Anterior cingulate cortex (tissue), 58 donors: ENCODE data around the gene KLC1.
"Not testable (repeated sequence)": the region's sequence is repeated elsewhere in the genome, so short reads cannot be mapped to it uniquely, and the experiment has no call there.

Source experiments
- DNase-seq, 58 donors: peaks; one replicate each; lab custom pipeline; 2025; lab: John Stamatoyannopoulos, UW

Gene KLC1

DNA sequence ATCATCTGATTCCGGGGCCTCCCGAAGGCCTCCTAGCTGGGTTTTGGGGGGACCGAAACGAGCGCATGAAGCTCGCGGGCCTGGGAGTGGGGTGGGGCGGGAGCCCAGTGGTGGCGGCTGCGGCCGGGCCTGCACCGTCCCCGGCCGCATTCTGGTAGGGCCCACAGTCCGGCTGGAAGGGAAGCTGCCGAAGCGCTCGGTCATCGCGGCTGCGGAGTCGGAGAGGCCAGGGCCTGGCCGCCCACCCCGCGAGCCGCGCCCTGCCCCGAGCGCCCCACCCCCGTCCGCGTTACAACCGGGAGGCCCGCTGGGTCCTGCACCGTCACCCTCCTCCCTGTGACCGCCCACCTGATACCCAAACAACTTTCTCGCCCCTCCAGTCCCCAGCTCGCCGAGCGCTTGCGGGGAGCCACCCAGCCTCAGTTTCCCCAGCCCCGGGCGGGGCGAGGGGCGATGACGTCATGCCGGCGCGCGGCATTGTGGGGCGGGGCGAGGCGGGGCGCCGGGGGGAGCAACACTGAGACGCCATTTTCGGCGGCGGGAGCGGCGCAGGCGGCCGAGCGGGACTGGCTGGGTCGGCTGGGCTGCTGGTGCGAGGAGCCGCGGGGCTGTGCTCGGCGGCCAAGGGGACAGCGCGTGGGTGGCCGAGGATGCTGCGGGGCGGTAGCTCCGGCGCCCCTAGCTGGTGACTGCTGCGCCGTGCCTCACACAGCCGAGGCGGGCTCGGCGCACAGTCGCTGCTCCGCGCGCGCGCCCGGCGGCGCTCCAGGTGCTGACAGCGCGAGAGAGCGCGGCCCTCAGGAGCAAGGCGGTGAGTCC lies at the start of gene KLC1:
Gene KLC1, plus strand, starts transcription at position 528 of the 819 bp plus-strand sequence. CDS start 25,354 bp downstream, outside the sequence.
- DNase-seq, result peak in 57 of 58 donors; percentile 27 to 90 (median 77)

GRCh38 chr14:103581206-103581605 lies 47.8 kb upstream of the KLC1 start:
- DNase-seq, result no peak

DNA sequence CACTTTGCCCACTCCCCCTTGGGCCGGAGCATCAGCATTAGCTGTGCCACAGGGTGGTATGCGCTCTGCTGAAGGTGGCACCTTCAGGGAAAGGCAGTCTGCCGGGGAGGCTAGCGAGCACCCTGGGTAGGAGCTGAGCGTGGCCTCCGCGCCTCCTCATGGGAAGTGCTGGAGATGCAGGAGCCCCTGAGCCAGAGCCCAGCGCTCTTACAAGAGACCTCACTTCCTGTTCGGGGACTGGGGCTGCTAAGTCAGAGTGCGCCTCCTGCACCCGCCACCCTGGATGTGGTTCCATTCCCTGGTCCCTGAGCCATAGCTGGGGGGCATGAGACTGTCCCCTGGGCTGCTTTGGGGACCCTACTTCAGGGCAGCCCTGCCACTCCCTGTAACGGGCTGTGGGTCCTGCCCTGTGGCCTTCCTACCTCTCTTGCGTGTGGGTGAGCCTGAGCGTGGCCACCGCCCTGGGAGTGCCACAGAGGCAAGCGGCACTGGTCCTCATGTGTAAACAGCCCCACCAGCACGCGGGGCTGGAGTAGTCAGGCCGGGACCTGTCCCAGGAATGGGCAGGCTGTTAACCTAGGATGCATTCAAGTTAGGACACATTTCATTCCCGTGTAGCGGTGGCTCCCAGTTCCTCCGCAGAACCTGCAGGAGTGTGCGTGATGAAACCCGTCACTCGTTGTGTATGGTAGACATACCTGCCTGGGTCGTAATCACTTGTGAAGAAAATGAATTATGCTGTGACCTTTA lies 46.9 kb upstream of the KLC1 start:
- no peak for DNase-seq

GRCh38 chr14:103584326-103584915 lies 44.6 kb upstream of the KLC1 start:
- DNase-seq, result no peak

- peak in 1 of 58 donors; percentile 21 for DNase-seq
These were observed 35.4 kb upstream of the KLC1 start for GRCh38 chr14:103593577-103593976.

GRCh38 chr14:103594265-103594664 lies 34.7 kb upstream of the KLC1 start:
- peak in 56 of 58 donors; percentile 14 to 87 (median 64) for DNase-seq

DNA sequence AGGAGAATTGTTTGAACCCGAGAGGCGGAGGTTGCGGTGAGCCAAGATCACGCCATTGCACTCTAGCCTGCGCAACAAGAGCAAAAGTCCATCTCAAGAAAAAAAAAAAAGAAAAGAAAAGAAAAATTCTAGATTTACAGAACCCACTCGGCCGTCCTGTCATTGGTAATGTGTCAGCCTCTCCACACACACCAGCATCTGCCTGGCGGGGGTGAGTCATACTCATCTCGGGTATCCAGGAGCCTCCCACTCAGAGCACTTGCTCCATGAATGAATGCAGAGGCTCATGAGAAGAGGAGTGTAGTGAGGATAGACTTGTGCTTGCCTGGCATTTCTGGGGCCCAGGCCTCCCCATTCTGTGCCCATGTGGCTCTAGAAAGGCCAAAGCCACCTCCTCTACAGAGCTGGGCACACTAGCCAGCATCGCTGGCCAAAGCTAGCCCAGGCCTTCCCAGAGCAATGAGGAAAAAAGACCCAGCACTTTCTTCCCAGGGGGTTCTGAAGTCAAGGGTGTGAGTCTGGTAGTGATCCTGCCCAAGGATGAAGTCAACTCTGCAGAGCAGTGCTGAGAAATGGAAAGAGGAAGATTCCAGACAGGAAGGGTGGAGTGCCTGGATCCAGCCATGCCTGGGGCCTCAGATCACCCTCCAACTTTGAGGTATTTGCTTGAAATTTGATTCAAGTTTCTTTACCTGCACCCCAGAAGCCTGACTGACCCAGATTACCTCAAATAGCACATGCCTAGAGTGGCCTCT lies 31.2 kb upstream of the KLC1 start:
- DNase-seq, result peak in 43 of 58 donors; percentile 4 to 76 (median 36)

- DNase-seq, result no peak
These were observed 28.5 kb upstream of the KLC1 start for GRCh38 chr14:103600503-103600902.

DNA sequence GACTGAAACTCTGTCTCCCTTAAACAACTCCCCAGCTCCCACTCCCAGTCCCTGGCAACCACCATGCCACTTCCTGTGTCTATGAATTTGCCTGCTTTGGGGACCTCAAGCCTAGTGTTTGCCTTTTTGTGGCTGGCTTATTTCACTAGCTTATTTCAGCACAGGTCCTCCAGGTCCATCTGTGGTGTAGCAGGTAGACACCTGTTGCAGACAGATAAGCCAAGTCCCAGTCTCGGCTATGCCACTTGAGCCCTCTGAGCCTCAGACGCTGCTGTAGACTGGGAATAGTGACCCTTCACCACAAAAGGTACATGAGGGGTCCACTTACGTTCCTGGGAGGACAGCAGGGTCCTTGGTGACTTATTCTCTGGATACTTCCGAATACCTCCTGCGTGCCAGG lies 24.4 kb upstream of the KLC1 start:
- DNase-seq, result no peak

- DNase-seq, result peak in 54 of 58 donors; percentile 21 to 88 (median 69)
These were observed 21.9 kb upstream of the KLC1 start for GRCh38 chr14:103606963-103607668.

GRCh38 chr14:103607822-103608221 lies 21.2 kb upstream of the KLC1 start:
- DNase-seq, result no peak

GRCh38 chr14:103609081-103609480 lies 19.9 kb upstream of the KLC1 start:
- DNase-seq, result not testable (repeated sequence)

DNA sequence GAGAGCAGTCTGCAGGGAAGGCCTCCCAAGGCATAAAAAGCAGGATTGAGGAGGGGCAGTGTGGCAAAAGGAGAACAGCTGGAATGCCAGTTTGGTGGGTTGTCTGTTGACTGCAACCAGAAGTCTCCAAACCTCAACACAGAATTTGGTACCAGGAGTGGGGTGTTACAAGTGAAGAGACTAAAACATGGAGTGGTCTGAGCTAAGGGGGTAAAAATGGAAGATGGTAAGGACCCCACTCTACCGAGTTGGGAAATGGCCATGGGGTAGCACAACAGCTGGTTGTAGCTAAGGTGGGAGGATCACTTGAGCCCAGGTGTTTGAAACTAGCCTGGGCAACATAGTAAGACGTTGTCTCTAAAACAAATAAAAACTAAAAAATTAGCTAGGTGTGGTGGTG lies 17.8 kb upstream of the KLC1 start:
- DNase-seq, result no peak

DNA sequence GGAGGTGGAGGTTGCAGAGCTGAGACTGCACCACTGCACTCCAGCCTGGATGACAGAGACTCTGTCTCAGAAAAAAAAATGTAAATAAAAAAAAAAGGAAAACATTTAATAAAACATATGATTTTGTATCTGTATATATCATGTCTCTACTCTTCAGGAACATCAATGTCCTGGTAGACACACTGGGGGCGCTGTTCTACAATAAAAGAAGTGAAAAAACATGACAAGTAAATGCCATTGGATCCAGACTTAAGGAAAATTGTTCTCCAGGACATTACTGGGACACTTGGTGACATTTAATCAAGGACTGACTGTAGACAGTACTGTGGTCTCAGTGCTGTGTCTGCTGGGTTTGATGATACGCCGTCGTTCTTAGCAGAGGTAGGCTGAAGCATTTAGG lies 15.5 kb upstream of the KLC1 start:
- no peak for DNase-seq

GRCh38 chr14:103616635-103617300 lies 12.2 kb upstream of the KLC1 start:
- DNase-seq, result no peak

- DNase-seq, result no peak
These were observed 10.0 kb upstream of the KLC1 start for GRCh38 chr14:103619057-103619456.

GRCh38 chr14:103621860-103622259 lies 7.2 kb upstream of the KLC1 start:
- DNase-seq, result no peak

GRCh38 chr14:103623308-103623707 lies 5.7 kb upstream of the KLC1 start:
- DNase-seq, result no peak

DNA sequence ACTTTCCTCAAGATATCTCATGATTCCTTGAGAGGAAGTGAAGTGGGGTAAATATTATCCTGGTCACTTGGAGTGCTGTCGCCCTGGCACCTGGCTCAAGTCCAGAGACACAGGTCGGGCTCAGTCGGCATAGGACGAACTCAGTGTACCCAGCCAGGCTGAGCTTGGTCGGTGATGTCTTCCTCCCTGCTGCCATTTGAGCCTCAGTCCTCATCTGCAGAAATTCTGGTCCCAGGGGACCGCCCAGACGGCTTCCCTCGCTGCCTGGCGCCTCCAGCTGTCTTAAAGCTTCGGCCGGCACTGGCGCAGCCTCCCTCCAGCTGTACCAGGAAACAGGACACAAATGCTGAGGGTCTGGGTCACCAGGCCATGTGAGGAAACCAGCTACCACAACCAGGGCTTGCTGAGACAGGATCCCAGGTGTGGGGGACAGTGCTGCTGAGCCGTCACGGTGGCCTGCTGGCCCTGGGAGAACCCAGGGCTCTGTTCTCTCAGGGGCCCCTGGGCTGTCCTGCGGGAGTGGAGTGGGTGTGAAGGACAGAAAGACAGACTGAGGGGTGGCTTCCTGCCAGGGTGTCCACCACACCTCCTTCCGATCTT lies 5.0 kb upstream of the KLC1 start:
- no peak for DNase-seq
